HG03521 (cell line): ENCODE results near the gene SBF2.
"Not testable (repeated sequence)": the region's sequence is repeated elsewhere in the genome, so short reads cannot be mapped to it uniquely, and the experiment has no call there.

Experiments used
- ATAC-seq: cut with Tn5 transposase; IDR thresholded peaks from one replicate; pipeline ENCODE4 v1.9.1; 2021; ENCODE audit warnings: mild to moderate bottlenecking, moderate library complexity; ENCODE audit not compliant: unreplicated experiment

The SBF2 gene

GRCh38 chr11:9971894-9972293, 322.1 kb downstream of the SBF2 start:
- ATAC-seq = no peak

- ATAC-seq = no peak
Measured at GRCh38 chr11:9969068-9969467, 325.0 kb downstream of the SBF2 start.

GRCh38 chr11:9962722-9963121, 331.3 kb downstream of the SBF2 start:
- peak; percentile 90 for ATAC-seq

GRCh38 chr11:9957072-9957471, 336.9 kb downstream of the SBF2 start:
- no peak for ATAC-seq

- ATAC-seq = no peak
Measured at GRCh38 chr11:9956483-9956882, 337.5 kb downstream of the SBF2 start.

GRCh38 chr11:9955391-9955790, 338.6 kb downstream of the SBF2 start:
- ATAC-seq = no peak

GRCh38 chr11:9953994-9954626, 339.9 kb downstream of the SBF2 start:
- ATAC-seq = no peak

- ATAC-seq = no peak
Measured at GRCh38 chr11:9952511-9953196, 341.4 kb downstream of the SBF2 start.

GRCh38 chr11:9951807-9952206, 342.2 kb downstream of the SBF2 start:
- no peak for ATAC-seq

- no peak for ATAC-seq
Measured at GRCh38 chr11:9950462-9950861, 343.6 kb downstream of the SBF2 start.

- no peak for ATAC-seq
Measured at GRCh38 chr11:9947231-9947864, 346.7 kb downstream of the SBF2 start.

- not testable (repeated sequence) for ATAC-seq
Measured at GRCh38 chr11:9945680-9946079, 348.3 kb downstream of the SBF2 start.

GRCh38 chr11:9943386-9944110, 350.5 kb downstream of the SBF2 start:
- ATAC-seq = no peak

GRCh38 chr11:9941991-9942390, 352.0 kb downstream of the SBF2 start:
- ATAC-seq = no peak

- not testable (repeated sequence) for ATAC-seq
Measured at GRCh38 chr11:9939150-9939549, 354.9 kb downstream of the SBF2 start.

- ATAC-seq = no peak
Measured at GRCh38 chr11:9936754-9937153, 357.3 kb downstream of the SBF2 start.

- ATAC-seq = not testable (repeated sequence)
Measured at GRCh38 chr11:9932843-9933242, 361.2 kb downstream of the SBF2 start.

GRCh38 chr11:9930562-9931331, 363.3 kb downstream of the SBF2 start:
- not testable (repeated sequence) for ATAC-seq

- no peak for ATAC-seq
Measured at GRCh38 chr11:9927670-9928069, 366.3 kb downstream of the SBF2 start.

- ATAC-seq = no peak
Measured at GRCh38 chr11:9923280-9923679, 370.7 kb downstream of the SBF2 start.

- ATAC-seq = no peak
Measured at GRCh38 chr11:9922806-9923205, 371.2 kb downstream of the SBF2 start.
